Heart right ventricle (tissue), 16 donors: ENCODE data around the gene PLEKHA7. TPM values are rescaled to one million over a fixed set of nuclear protein-coding genes. Genes with fewer than 3 reads are reported as not detected.

Source experiments
- ATAC-seq, 8 donors: fragments of 200-7000 bp; cut with Tn5 transposase; one replicate each; pipeline ENCODE4 v1.9.1; 2020; ENCODE audit warnings: mild to moderate bottlenecking in 8 of 8, moderate library complexity in 8 of 8, moderate number of reproducible peaks in 1 of 8
- DNase-seq, 2 donors: peaks; one replicate each; pipeline ENCODE4 v3.0.0-alpha.2; 2020
- H3K27ac ChIP-seq, 10 donors: fragments of 200-600 bp; sonication (generic) in 2 of 10; one replicate each; pipeline versions ENCODE4 v1.5.0 to v1.8.0; 2020 to 2022; ENCODE audit warnings: mild to moderate bottlenecking in 3 of 10
- H3K27me3 ChIP-seq, 7 donors: fragments of 200-600 bp; one replicate each; pipeline ENCODE4 v1.8.0; 2021 to 2022; ENCODE audit warnings: mild to moderate bottlenecking in 2 of 7
- H3K36me3 ChIP-seq, 9 donors: fragments of 200-600 bp; sonication (generic) in 1 of 9; one replicate each; pipeline versions ENCODE4 v1.5.0 to v1.8.0; 2020 to 2022; ENCODE audit warnings: mild to moderate bottlenecking in 2 of 9
- H3K4me1 ChIP-seq, 9 donors: fragments of 200-600 bp; sonication (generic) in 1 of 9; one replicate each; pipeline versions ENCODE4 v1.5.0 to v1.8.0; 2020 to 2022; ENCODE audit warnings: mild to moderate bottlenecking in 4 of 9
- H3K4me3 ChIP-seq, 10 donors: fragments of 200-600 bp; sonication (generic) in 2 of 10; one replicate each; pipeline versions ENCODE4 v1.5.0 to v1.8.0; 2020 to 2022; ENCODE audit warnings: mild to moderate bottlenecking in 7 of 10, moderate library complexity in 2 of 10
- H3K9me3 ChIP-seq, 11 donors: fragments of 200-600 bp in 10 of 11; sonication (generic) in 2 of 11; one replicate each; pipeline versions ENCODE4 v1.5.0 to v1.8.0; 2013 to 2022; ENCODE audit warnings: mild to moderate bottlenecking in 2 of 11, control low read depth in 1 of 11, moderate library complexity in 1 of 11
- WGBS, 2 donors: extraction: QIAGEN DNeasy Blood & Tissue Kit; methylation state at CpG; one replicate each; pipeline ENCODE4 v1.1.7; 2013; ENCODE audit warnings: inconsistent platforms in 1 of 2; 5-methylcytosine and 5-hydroxymethylcytosine counted together
- intact Hi-C, 10 donors: fragments of 100-400 bp; cut with DNase I; formaldehyde crosslinking; loops; one replicate each; pipeline versions ENCODE4 v1.11.1 to v1.14.2; 2022
- polyA plus RNA-seq, 2 donors: library from polyadenylated mRNA; stranded (reverse); fragments of 200-250 nt; gene quantifications; one replicate each; pipeline ENCODE4 v1.2.3, GENCODE V29; 2013
- total RNA-seq, 10 donors: library from RNA; stranded (reverse); fragmentation: NEBNext Ultra II Directional in 3 of 10; extraction: Animal tissue kit (Norgen Biotek cat#: 25700) in 3 of 10; gene quantifications; one replicate each; pipeline versions ENCODE4 v1.2.1 to v1.2.4, GENCODE V29; 2021 to 2023
- TF ChIP-seq, protein P1 (sequence below), 9 donors: fragments of 200-600 bp; sonication (generic) in 2 of 9; IDR thresholded peaks; one replicate each; pipeline versions ENCODE4 v1.5.0 to v1.8.0; 2021 to 2022; ENCODE audit warnings: antibody characterized with exemption in 9 of 9, mild to moderate bottlenecking in 5 of 9, moderate library complexity in 1 of 9
- donor health status: Arrhythmogenic right ventricular cardiomyopathy.
- donor health status: ischemic (EF 13 %, LVEDD 7.1; RV severe dilation, severe dysfunction).
- donor health status: healthy with polysubstance abuse.
- donor health status: DM: no; HTN: yes; CAD: no.
- donor health status: DM: no; HTN: no; CAD: no.
- donor health status: ischemic (EF 25% LVEDD 6.9; RV normal size, moderate dysfunction).
- donor health status: ischemic (EF 25% LVEDD 5.7; RV mildly dilated, moderate dysfunction).
- donor health status: healthy.
- donor health status: DM: yes; HTN: yes; CAD: no.
- donor health status: Ischemic cardiomyopathy.
- donor health status: ischemic (EF 35%, LVEDD 5.7; RV mildly dilated, moderate dysfunction).
- donor health status: nonischemic (EF 11% LVEDD 7.7; RV severe dilation, severe dysfunction).
- donor health status: DM: yes; HTN: yes; CAD: no.
- donor health status: PGD.
- donor health status: ischemic (EF 29% LVEDD 5.4; RV normal size, mild dysfunction).
- donor health status: nonischemic (EF 23%, LVEDD 6.1; RV moderate dilation, normal function).

PLEKHA7 gene
- total and polyA plus RNA-seq, 12 donors: 15.3 to 46.9 (median 24.0) TPM

DNA sequence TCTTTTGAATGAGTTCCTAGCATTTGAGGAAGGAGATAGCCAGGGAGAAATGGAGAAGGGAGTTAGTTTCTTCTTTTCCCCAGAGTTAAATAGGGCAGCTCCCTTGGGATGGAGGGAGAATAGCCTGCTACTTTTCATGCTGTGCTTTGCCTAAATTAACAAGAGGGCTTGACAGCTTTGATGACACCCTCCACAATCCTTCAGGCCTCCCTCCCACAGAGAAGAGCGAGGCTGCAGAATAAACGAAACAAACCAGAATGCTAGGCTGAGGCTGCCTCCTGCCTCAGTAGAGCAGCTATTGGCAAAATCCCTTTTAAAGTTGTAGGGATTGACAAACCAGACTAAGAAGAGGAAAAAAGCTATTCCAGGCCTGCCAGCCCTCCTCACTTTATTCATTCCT, 181.2 kb downstream of the PLEKHA7 start:
- 53 to 60% methylated on average over 2 of the region's 2 CpGs for WGBS, 2 donors
- Histone ChIP-seq H3K4me1 (peaks cover 0 to 25% (median 3%) of the 10 kb centered on the region in 9 donors), H3K27ac (peak overlapping the region in 1 of 10 donors; percentile 28), H3K27me3 (no peaks in the 10 kb centered on the region), H3K4me3 (no peak overlapping the region), H3K36me3 (peaks cover 0 to 27% (median 0%) of the 10 kb centered on the region in 9 donors), H3K9me3 (no peaks in the 10 kb centered on the region)
- ATAC-seq (no peak), DNase-seq (no peak)
- TF ChIP-seq, protein P1, sequence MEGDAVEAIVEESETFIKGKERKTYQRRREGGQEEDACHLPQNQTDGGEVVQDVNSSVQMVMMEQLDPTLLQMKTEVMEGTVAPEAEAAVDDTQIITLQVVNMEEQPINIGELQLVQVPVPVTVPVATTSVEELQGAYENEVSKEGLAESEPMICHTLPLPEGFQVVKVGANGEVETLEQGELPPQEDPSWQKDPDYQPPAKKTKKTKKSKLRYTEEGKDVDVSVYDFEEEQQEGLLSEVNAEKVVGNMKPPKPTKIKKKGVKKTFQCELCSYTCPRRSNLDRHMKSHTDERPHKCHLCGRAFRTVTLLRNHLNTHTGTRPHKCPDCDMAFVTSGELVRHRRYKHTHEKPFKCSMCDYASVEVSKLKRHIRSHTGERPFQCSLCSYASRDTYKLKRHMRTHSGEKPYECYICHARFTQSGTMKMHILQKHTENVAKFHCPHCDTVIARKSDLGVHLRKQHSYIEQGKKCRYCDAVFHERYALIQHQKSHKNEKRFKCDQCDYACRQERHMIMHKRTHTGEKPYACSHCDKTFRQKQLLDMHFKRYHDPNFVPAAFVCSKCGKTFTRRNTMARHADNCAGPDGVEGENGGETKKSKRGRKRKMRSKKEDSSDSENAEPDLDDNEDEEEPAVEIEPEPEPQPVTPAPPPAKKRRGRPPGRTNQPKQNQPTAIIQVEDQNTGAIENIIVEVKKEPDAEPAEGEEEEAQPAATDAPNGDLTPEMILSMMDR (IDR thresholded peaks at IDR 0.05): no peak
- intact Hi-C loops: no loop called here

DNA sequence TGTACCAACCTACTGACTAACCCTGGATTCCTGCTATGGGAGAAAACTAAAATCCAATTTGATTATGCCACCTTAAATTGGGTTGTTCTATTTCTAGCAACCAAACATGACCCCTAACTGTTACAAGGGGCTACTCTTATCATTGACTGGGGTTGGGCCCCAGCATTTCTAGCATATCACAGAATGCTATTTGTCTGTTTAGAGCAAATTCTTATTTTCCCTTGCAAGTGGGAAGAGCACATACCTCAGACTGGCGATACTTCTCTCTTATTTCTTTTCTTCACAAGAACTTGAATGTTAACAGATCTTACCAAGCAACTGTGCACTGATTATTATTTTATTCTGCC, 182.0 kb downstream of the PLEKHA7 start:
- no peaks in the 10 kb centered on the region for H3K27me3 ChIP-seq
- peaks cover 0 to 30% (median 0%) of the 10 kb centered on the region in 9 donors for H3K36me3 ChIP-seq
- DNase-seq: no peak
- H3K4me3 ChIP-seq: no peak overlapping the region
- peaks cover 0 to 25% (median 3%) of the 10 kb centered on the region in 9 donors for H3K4me1 ChIP-seq
- TF ChIP-seq, protein P1 (IDR thresholded peaks at IDR 0.05): no peak
- H3K27ac ChIP-seq: no peak overlapping the region
- intact Hi-C loops: no loop called here
- 85 to 93% methylated on average over 1 of the region's 1 CpG for WGBS, 2 donors
- H3K9me3 ChIP-seq: no peaks in the 10 kb centered on the region
- no peak for ATAC-seq

DNA sequence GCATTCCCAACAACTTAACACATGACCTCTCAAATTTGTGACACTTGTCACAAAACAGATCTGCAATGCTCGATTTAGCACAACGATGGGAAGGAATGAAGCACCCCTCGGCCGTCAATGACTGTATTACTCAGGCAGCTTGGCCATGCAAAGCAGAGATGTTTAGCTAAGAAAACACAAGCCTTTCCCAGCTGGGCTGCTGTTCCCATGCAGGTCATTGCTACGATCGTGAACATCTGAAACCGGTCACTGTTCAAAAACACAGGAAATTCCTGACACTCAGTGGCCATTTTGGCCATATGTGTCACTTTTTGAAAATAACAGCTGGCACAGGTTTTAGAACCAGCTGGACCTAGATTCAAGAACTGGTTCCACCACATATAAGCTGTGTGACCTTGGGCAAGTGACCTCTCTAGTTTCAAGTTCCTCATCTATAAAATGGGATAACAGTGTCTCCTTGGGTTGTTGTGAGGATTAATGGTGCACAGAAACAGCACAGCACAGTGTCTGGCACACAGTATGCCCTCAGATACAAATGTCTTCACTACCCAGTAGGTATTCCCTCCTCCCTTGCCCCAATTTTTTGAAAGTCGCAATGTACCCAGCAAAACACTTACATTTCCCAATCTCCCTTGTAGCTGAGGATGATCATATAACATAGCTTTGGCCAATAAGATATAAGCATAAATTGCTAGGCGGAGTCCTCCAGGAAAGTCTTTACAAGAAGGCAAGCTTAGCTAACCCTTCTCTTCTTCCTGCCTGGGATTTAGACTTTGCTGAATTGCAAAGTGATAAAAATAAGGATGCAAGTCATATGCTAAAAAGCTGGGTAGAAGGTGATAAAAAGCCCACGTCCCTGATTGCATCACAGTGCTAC, 182.7 kb downstream of the PLEKHA7 start:
- H3K36me3 ChIP-seq: peaks cover 0 to 29% (median 0%) of the 10 kb centered on the region in 9 donors
- no peaks in the 10 kb centered on the region for H3K27me3 ChIP-seq
- TF ChIP-seq, protein P1 (IDR thresholded peaks at IDR 0.05): no peak
- intact Hi-C loops: no loop called here
- DNase-seq: no peak
- peak in 3 of 8 donors; percentile 14 to 43 (median 22) for ATAC-seq
- no peak overlapping the region for H3K4me3 ChIP-seq
- peak overlapping the region in 1 of 10 donors; percentile 14 for H3K27ac ChIP-seq
- H3K4me1 ChIP-seq: peaks cover 0 to 25% (median 3%) of the 10 kb centered on the region in 9 donors
- 43 to 54% methylated on average over 10 of the region's 10 CpGs for WGBS, 2 donors
- no peaks in the 10 kb centered on the region for H3K9me3 ChIP-seq

DNA sequence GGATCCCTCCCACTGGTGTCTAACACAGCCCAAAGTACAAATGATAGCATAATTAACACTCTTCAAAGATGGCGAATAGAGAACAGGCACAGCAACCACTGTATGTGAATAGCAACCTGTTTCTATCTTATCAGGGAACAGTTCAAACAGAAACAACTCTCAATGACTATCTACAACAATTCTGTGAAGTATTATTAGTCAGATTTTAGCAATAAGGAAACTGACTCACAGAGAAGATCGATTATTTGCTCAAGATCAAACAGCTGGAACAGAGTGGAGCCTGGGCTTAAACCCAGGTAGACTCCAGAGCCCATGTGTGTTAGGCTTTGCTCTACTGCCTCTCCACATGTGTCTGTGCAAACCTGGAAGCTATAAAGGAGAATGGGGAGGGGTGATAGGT, 187.1 kb downstream of the PLEKHA7 start:
- H3K9me3 ChIP-seq: no peaks in the 10 kb centered on the region
- peaks cover 0 to 22% (median 5%) of the 10 kb centered on the region in 9 donors for H3K4me1 ChIP-seq
- DNase-seq (no peak), ATAC-seq (no peak)
- H3K27me3 ChIP-seq: no peaks in the 10 kb centered on the region
- H3K36me3 ChIP-seq: peaks cover 0 to 39% (median 0%) of the 10 kb centered on the region in 9 donors
- TF ChIP-seq, protein P1 (IDR thresholded peaks at IDR 0.05): no peak
- no peak overlapping the region for H3K27ac ChIP-seq
- 56 to 62% methylated on average over 2 of the region's 2 CpGs for WGBS, 2 donors
- H3K4me3 ChIP-seq: no peak overlapping the region
- intact Hi-C loops: no loop called here
